ENCODE measurements around the gene CCDC33.

CCDC33 gene

DNA sequence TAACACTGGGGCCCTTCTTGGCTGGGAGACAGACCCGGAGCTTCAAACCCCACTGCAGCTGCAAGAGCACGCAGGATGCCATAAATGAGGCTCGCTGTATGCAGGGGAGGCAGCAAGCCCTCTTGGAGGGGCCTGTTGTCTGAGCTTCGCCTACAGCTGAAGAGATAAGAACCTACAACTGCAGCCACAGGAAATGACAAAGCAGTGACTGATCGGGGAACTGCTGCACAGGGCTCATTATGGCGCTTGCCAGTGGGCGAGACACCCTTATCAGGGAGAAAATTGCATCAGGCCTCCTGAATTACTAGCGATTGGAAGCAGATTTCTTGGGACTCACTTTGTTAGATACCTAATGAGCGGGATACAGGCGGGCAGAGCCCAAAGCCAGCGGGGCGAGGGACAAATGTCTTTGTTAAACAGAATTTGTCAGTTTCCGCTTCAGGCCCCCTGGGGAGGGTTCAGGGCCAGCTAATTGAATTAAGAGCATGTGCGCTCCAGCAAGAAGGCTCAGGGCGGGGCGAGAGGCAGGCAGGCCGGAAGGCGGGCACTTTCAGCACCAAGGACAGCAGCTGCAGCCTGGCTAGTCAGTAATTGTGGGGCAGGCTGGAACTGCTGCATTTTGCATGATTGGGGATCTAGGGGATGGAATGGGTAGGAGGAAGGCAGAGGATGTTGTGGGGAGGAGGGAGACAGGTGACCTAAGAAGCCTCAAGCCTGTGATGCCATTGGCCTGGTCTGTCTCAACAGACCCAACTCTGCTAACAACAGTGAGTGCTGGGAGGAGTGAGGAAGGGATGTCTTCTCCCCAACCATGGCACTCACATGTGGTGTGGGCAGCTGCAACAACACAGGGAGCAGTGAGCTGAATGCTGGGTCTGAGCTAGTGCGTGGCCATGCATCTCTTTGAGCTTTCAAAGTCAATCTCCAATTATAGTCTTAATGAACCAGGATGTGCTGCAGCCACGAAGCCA, 55.3 kb downstream of the CCDC33 start:
- peak; percentile 19 to 66 (median 40) for DNase-seq

GRCh38 chr15:74293021-74293810, 57.1 kb downstream of the CCDC33 start:
- no peak for DNase-seq

- DNase-seq = no peak
These were observed 57.9 kb downstream of the CCDC33 start for GRCh38 chr15:74294010-74294409.

GRCh38 chr15:74295800-74296199, 59.7 kb downstream of the CCDC33 start:
- no peak for DNase-seq

DNA sequence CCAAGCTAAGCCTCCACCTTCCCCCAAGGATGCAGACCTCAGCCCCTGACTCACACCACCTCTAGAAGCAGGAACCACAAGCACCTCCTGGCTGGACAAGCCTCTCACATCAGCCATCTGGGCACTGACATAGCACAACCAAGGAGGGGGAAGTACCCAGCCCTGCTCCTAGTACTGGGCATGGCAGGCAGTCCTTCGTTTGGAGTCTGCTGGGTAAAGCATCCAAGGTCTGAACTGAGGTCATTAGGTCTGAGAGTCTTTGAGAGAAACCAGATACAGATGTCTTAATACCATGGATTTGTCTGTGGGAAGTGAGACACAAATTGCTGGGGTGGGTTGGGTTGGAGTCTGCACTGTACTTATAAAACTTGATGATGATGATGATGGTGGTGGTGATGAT, 61.8 kb downstream of the CCDC33 start:
- no peak for DNase-seq

GRCh38 chr15:74300057-74300795, 64.1 kb downstream of the CCDC33 start:
- no peak for DNase-seq

DNA sequence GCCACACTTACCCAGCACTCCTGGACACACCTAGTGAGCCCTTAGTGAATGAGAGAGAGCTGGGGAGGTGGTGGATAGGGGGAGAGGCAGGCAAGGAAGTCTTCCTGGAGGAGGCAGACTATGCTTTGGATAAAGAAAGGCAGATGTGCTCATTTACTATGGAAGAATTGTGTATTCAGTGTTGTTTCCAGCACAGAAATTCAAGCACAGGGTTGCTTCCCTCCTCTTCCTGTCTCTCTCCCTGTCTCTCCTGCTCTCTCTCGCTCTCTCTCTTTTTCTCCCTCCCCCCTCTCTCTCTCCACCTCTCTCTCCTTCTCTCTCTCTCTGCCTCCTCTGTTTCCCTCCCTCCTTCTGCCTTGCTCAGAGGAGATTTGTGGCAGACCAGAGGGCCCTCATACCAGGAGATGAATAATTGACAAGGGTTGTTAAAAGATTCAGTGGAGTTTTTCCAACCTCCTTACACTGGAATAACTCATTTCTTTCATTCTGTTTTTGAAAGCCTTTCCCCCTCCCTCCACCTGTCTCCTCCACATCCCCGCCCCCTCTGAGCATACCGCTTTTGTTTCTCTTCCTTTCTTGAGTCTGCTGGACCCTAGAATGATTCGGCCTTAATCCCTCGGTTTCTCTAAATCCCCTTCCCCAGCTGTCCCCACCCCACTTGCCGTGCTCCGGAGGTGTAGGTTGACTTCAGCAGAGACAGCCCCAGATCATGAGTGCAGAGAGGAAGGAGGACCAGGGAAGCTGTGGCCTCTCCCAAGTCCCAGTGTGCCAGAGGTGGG, 65.6 kb downstream of the CCDC33 start:
- DNase-seq = no peak

DNA sequence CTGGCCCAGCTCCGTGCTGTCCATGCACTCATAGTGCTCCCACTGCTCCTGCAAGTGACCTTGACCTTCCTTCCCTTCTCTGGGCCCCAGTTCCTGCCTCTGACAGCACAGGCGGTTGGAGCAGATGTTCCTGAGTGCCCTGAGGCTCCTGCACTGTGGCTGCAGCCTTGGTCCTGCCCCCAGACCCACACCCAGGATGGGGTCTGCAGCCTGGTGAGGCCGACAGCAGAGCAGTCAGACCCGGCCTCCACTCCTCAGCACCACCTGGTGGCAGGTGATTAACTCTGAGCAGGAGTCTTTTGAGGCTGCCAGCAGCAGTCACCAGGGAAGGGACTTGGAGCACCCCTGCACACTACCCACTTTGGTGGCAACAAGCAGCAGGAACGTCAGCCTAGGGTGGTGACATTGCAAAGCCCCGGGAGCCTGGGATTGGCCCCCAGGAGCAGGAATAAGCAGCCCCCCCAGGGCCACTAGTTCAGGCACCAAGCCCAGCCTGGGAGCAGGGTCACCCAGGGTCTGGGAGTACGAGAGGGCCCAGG, 66.8 kb downstream of the CCDC33 start:
- peak in 2 of 5 experiments; percentile 16 to 18 for DNase-seq

DNA sequence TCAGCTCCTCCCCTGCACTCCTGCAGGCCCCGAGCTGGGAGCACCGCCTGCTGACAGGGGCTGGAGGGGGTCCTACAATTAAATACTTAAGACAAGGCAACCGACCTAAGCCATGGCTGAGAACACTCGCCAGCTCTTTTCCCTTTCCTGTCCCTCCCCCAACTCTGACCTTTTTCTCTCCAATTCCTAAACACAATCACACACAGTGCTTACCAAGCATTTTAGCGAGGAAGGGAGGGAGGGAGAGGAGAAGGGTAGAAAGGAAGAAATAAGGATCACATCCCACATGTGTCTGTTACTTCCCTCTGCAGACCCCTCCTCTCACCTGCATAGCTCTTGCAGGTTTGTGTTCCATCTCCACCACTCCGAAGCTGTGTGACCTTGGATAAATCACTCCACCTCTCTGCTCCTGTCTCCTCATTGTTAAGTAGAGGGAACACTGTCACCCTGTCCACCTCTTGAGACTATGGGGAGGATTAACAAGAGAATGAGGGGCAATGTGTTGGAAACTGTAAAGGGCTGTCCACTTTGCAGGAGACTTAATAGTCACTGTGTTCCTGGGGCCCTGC, 67.7 kb downstream of the CCDC33 start:
- DNase-seq = no peak

- DNase-seq = no peak
These were observed 68.3 kb downstream of the CCDC33 start for GRCh38 chr15:74304431-74304830.

DNA sequence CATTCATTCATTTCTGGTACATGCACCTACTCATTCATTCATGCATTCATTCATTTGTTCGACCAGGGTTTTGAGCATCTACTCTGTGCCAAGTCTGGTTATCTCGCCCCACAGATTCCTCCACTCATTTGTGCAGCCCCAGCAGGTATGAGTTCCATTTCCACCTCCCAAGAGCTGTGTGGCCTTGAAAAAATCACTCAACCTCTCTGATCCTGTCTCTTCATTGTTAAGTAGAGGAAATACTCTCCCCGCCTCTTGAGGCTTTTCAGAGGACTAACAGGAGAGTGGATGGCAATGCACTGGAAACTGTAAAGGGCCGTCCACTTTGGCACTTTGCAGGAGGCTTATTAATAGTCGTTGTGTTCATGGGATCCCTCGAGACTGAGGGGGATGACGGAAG, 69.6 kb downstream of the CCDC33 start:
- no peak for DNase-seq

- DNase-seq = no peak
These were observed 70.7 kb downstream of the CCDC33 start for GRCh38 chr15:74306781-74307217.

- peak in 1 of 5 experiments; percentile 34 for DNase-seq
These were observed 72.0 kb downstream of the CCDC33 start for GRCh38 chr15:74307827-74308811.

DNA sequence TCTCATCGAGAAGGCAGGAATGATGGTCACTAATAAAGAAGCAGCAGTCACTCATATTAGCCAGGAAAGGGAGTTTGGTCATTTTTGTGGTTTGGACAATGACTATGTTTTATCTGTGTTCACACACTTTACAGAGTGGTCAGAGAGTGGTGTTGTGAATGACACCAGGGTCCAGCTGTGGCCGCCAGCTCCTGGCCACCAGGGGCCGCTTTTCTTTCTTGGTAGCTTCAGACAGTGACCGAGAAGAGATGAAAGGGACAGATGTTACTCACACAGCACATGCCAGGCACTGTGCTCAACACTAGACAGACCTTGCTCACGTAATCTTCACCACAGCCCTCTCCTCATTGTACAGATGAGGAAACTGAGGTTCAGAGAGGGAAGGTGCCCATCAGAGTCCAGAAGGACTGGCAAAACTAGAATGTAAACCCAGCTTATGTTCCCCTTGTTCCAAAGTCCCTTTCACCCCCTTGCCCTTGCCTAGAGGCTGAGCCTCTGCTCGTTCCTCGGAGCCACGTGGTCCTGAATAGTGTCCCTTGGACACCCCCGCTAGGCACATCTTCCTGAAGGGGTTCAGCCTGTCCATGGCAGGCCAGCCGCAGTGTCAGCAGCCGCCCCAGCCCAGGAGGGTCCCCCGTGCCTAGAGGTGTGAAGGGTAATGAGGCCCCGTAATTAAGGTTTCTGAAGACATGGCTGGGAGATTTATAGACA, 75.8 kb downstream of the CCDC33 start:
- DNase-seq = no peak

- DNase-seq = no peak
These were observed 76.4 kb downstream of the CCDC33 start for GRCh38 chr15:74312445-74313007.

- no peak for DNase-seq
These were observed 77.8 kb downstream of the CCDC33 start for GRCh38 chr15:74313889-74314288.

- DNase-seq = peak in 1 of 5 experiments; percentile 20
These were observed 78.8 kb downstream of the CCDC33 start for GRCh38 chr15:74314795-74315438.

DNA sequence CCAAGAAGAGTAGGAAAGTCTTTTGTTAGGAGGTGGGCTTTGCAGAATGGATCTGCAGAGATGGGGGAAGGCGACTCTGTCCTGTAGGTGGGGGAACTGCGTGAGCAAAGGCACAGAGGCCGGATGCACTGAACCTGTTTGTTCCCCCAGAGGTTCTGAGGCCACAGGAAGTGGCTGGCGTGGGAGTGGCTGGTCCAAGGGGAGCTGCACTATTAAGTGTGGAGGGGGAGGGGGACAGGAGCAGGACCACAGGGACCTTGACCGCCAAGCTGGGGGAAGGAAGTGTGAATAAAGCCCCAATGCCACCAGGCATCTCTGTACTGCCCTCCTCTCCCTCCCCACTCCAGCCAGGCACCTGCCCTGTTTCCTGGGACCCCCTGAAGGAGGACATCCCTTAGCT, 79.5 kb downstream of the CCDC33 start:
- peak in 1 of 5 experiments; percentile 42 for DNase-seq

All from T-helper 2 cell (primary cell).